ENCODE measurements around the gene PROB1.

DNA sequence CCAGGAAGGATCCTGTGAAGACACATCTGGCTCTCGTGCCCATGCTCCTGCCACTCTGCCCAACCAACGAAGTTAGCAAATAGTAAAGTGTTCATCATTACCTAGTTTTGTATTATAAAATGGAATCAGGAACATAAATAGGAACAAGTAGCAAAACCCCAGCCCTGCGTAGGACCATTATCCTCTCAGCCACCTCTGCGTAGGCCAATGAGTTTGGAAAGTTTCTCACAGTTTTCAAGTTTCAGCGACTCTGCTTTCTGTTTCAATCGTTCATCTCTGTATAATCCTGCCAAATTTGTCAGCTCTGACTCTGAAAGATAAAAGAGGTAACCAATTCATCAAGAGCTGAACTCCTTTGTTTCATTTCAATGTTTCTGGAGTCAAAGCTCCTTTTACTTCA lies 19.1 kb upstream of the PROB1 start:
- TF ChIP-seq POLR2A (IDR thresholded peaks at IDR 0.05): no peak
- TF ChIP-seq, protein P1, sequence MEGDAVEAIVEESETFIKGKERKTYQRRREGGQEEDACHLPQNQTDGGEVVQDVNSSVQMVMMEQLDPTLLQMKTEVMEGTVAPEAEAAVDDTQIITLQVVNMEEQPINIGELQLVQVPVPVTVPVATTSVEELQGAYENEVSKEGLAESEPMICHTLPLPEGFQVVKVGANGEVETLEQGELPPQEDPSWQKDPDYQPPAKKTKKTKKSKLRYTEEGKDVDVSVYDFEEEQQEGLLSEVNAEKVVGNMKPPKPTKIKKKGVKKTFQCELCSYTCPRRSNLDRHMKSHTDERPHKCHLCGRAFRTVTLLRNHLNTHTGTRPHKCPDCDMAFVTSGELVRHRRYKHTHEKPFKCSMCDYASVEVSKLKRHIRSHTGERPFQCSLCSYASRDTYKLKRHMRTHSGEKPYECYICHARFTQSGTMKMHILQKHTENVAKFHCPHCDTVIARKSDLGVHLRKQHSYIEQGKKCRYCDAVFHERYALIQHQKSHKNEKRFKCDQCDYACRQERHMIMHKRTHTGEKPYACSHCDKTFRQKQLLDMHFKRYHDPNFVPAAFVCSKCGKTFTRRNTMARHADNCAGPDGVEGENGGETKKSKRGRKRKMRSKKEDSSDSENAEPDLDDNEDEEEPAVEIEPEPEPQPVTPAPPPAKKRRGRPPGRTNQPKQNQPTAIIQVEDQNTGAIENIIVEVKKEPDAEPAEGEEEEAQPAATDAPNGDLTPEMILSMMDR (IDR thresholded peaks at IDR 0.05): no peak
